ENCODE measurements around the gene TMCC2.

- TF ChIP-seq CTCF (IDR thresholded peaks at IDR 0.05) (no peak), EZH2 (IDR thresholded peaks at IDR 0.05) (no peak)
These were observed 57.8 kb downstream of the TMCC2 start for GRCh38 chr1:205285381-205286101.

Measured in neural progenitor cell (in vitro differentiated cells).